Testis (tissue), 3 donors: ENCODE data around the gene TEDDM1. TPM values are rescaled to one million over a fixed set of nuclear protein-coding genes. Genes with fewer than 3 reads are reported as not detected.

ENCODE experiments used
- DNase-seq: peaks from one replicate; pipeline ENCODE4 v3.0.0-alpha.2; 2019
- H3K27ac ChIP-seq, 2 donors: fragments of 200-600 bp; sonication (generic); one replicate each; pipeline ENCODE4 v1.5.1; 2019
- H3K27me3 ChIP-seq: fragments of 200-600 bp; sonication (generic); one replicate; pipeline ENCODE4 v1.5.1; 2019
- H3K36me3 ChIP-seq: fragments of 200-600 bp; sonication (generic); one replicate; pipeline ENCODE4 v1.5.1; 2017; ENCODE audit warnings: low read depth; ENCODE audit errors: missing control alignments
- H3K4me1 ChIP-seq: fragments of 200-600 bp; sonication (generic); one replicate; pipeline ENCODE4 v1.5.1; 2019
- H3K4me3 ChIP-seq, 2 donors: fragments of 200-600 bp; sonication (generic); one replicate each; pipeline ENCODE4 v1.5.1; 2017 to 2019
- H3K9me3 ChIP-seq: fragments of 200-600 bp; sonication (generic); one replicate; pipeline ENCODE4 v1.5.1; 2017
- CTCF ChIP-seq, 3 experiments: fragments of 450-650 bp in 2 of 3; fragments of 200-600 bp in 1 of 3; sonication (generic) in 1 of 3; IDR thresholded peaks; one replicate each; pipeline ENCODE4 v1.5.1; 2016 to 2019; ENCODE audit warnings: antibody characterized with exemption in 3 of 3, mild to moderate bottlenecking in 2 of 3, moderate library complexity in 1 of 3
- POLR2A ChIP-seq: fragments of 450-650 bp; IDR thresholded peaks from one replicate; pipeline ENCODE4 v1.6.1; 2017; ENCODE audit warnings: antibody characterized with exemption, mild to moderate bottlenecking, moderate library complexity
- WGBS, 2 donors: methylation state at CpG; one replicate each; pipeline ENCODE4 v1.1.5; 2018; 5-methylcytosine and 5-hydroxymethylcytosine counted together
- intact Hi-C: fragments of 100-400 bp; cut with DNase I; formaldehyde crosslinking; loops from one replicate; pipeline ENCODE4 v1.15.1; 2023; ENCODE audit warnings: low total_unique reads
- polyA plus RNA-seq: library from polyadenylated mRNA; stranded (reverse); fragments of 350-450 nt; fragmentation: Illumina TruSeq; extraction: RNeasy Lipid Tissue Mini Kit (QIAGEN cat#74804); gene quantifications from one replicate; pipeline ENCODE4 v1.2.3, GENCODE V29; 2014; ENCODE audit warnings: low read depth, low replicate concordance; ENCODE audit not compliant: insufficient read depth
- total RNA-seq, 2 donors: library from RNA; depleted of rRNA; stranded (reverse); fragments of >200 nt; gene quantifications; one replicate each; pipeline ENCODE4 v1.2.3, GENCODE V29; 2016

Gene TEDDM1
- total and polyA plus RNA-seq, 3 donors from 2014 or later, result not detected

DNA sequence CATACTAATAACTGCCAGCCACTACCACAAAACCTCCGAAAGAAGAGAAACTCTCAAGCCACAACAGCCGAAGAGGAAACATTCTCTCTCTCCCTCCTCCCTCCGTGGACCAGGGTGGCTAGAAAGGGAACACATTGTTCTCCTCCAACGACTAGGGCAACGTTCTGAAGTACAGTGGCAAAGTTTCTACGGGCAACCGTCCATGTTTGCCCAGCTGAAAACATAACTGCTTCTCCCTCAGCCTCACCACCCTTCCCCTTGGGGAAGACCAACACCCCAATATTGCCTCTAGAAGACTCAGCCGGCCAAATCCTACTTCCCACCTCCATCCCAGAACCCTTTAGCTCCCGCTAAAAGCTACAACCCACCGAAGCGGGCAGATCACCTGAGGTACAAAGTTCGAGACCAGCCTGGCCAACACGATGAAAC is 10.8 kb downstream of the TEDDM1 start:
- DNase-seq, result no peak
- H3K36me3 ChIP-seq, result no peaks in the 10 kb centered on the region
- no peaks in the 10 kb centered on the region for H3K27me3 ChIP-seq
- peaks cover 41% of the 10 kb centered on the region for H3K4me1 ChIP-seq
- H3K27ac ChIP-seq, result peak overlapping the region; percentile 97 to 99
- H3K9me3 ChIP-seq, result no peaks in the 10 kb centered on the region
- peak overlapping the region; percentile 93 to 98 for H3K4me3 ChIP-seq
- 2 to 3% methylated on average over 13 of the region's 13 CpGs for WGBS, 2 donors
- TF ChIP-seq CTCF (IDR thresholded peaks at IDR 0.05) (no peak), POLR2A (no peak)
- intact Hi-C loops, result loop anchor here (5.0 kb wide), 1 partner anchor 247 kb away; no protein-coding TSS in a partner anchor

DNA sequence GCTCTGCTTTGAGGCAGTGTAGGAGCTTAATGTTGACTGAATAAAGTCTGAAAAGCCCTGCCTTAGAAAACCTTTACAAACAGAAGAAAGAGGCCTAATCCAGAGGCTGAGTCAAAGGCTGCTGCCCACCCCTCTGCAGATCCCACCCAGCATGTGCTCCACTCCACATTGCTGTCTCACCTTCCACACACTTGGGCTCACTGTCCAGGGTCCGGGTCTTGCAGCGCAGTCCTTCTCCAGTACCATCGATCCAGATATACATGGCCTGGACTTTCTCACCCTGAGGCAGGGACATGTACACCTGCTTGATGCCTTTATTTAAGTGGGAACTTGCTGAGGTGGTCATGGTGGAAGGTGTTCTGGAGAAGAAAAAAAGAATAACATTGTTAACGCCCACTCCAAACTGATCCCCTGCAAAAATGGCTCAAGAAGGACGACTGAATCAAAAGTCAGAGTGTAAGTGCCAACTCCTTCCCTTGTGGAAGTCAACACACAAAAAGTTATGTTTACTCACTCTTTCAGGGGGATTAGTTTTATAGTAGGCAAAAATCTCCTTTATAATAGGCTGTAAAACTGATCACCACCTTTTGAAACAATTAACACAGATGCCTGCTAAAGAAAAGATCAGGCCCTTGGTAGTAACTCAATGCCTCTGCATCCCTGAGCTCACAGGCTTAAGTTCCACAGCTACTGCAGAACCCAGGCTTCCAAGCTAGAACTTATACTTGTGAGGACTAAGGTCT is 11.9 kb downstream of the TEDDM1 start:
- no peak for DNase-seq
- Histone ChIP-seq H3K36me3 (no peaks in the 10 kb centered on the region), H3K4me3 (peak overlapping the region; percentile 93 to 98), H3K9me3 (no peaks in the 10 kb centered on the region), H3K4me1 (peaks cover 31% of the 10 kb centered on the region), H3K27me3 (no peaks in the 10 kb centered on the region), H3K27ac (peak overlapping the region; percentile 97 to 99)
- intact Hi-C loops, result no loop called here
- TF ChIP-seq POLR2A, result no peak
- TF ChIP-seq CTCF (IDR thresholded peaks at IDR 0.05), result no peak
- 57 to 58% methylated on average over 5 of the region's 5 CpGs for WGBS, 2 donors

DNA sequence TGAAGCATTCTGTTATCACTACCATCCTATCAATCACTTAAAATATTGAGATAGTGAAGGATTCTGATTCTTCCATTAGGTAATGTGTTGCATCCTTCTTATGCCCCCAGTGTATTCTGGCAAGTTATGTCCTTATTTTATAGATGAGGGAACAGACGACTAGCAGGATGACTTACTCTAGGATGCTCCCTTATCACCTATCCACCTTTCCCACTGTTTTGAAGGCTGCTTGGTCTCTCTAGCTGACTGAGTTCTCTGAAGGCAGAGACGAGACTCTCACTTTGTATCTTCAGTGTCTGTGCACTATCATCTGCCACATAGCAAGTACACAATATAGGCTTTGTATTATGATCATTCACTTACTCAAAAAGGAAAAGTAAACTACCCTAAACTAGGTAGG is 12.9 kb downstream of the TEDDM1 start:
- no peaks in the 10 kb centered on the region for H3K36me3 ChIP-seq
- H3K27me3 ChIP-seq, result no peaks in the 10 kb centered on the region
- intact Hi-C loops, result no loop called here
- no peaks in the 10 kb centered on the region for H3K9me3 ChIP-seq
- peaks cover 25% of the 10 kb centered on the region for H3K4me1 ChIP-seq
- TF ChIP-seq POLR2A, result no peak
- no peak for TF ChIP-seq CTCF (IDR thresholded peaks at IDR 0.05)
- no peak overlapping the region for H3K4me3 ChIP-seq
- DNase-seq, result no peak
- WGBS, 2 donors, result 55 to 72% methylated on average over 2 of the region's 2 CpGs
- peak overlapping the region; percentile 28 to 99 for H3K27ac ChIP-seq

DNA sequence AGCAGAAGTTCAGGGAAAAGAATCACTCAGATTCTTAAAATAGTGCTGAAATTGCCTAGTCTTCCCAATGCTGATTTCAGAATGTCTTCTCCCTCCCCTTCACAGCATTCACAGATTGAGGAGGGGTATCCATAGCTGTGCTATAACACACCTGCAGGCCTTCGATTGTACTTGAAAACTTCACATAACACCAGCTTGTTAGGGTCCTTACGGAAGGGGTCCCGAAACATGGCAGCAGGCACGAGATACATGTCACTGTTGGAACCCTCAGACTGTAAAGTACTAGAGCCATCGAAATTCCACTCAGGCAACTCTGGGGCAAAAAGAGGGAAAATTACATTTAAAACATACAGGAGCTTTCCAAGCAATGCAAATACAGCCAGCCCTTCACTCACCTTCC is 13.5 kb downstream of the TEDDM1 start:
- Histone ChIP-seq H3K4me1 (peaks cover 22% of the 10 kb centered on the region), H3K27ac (peak overlapping the region in 1 of 2 donors; percentile 99), H3K9me3 (no peaks in the 10 kb centered on the region), H3K36me3 (no peaks in the 10 kb centered on the region), H3K27me3 (no peaks in the 10 kb centered on the region), H3K4me3 (no peak overlapping the region)
- TF ChIP-seq POLR2A (no peak), CTCF (IDR thresholded peaks at IDR 0.05) (no peak)
- 92 to 95% methylated on average over 5 of the region's 5 CpGs for WGBS, 2 donors
- no peak for DNase-seq
- intact Hi-C loops, result no loop called here
